Fibroblast of pulmonary artery (primary cell): ENCODE results near the gene TBC1D1.
"Not testable (repeated sequence)": the region's sequence is repeated elsewhere in the genome, so short reads cannot be mapped to it uniquely, and the experiment has no call there.

Experiments used
- DNase-seq: peaks from one replicate; pipeline ENCODE4 v3.0.0-alpha.2; 2010; ENCODE audit warnings: low read depth
- H3K4me3 ChIP-seq: replicated peaks from 2 replicates; pipeline ENCODE4 v1.5.1; 2011; ENCODE audit warnings: low read depth, mild to moderate bottlenecking, control low read depth, low read length, moderate library complexity
- CTCF ChIP-seq: IDR thresholded peaks from 2 replicates; pipeline ENCODE4 v1.5.1; 2011; ENCODE audit warnings: mild to moderate bottlenecking, control low read depth, low read length, inconsistent platforms; ENCODE audit errors: missing control alignments

Gene TBC1D1

GRCh38 chr4:38017609-38018008 lies 126.7 kb downstream of the TBC1D1 start:
- no peak overlapping the region for H3K4me3 ChIP-seq
- no peak for TF ChIP-seq CTCF
- no peak for DNase-seq

- no peak overlapping the region for H3K4me3 ChIP-seq
- TF ChIP-seq CTCF: no peak
- no peak for DNase-seq
Observed at GRCh38 chr4:38020386-38020785, 129.5 kb downstream of the TBC1D1 start.

GRCh38 chr4:38020961-38021360 lies 130.1 kb downstream of the TBC1D1 start:
- DNase-seq, H3K4me3 ChIP-seq: not testable (repeated sequence)

DNA sequence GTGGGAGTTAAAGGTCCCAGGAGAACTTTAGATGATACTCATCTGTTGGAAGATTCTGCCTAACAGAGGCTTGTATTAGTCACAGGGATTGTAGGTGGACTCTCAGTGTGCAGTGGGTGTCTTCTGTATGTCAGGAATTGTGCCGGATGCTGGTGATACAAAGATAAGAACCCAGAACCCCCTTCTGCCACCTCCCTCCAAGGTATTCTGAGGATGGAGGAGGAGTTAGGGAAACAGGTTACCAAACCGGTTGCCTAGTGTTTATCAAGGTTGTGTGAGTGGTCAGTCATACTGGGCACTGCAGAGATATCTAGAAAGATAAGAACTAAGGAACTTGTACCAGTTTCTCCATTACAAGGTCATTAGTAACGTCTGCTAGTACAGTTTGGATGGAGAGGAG lies 130.9 kb downstream of the TBC1D1 start:
- no peak overlapping the region for H3K4me3 ChIP-seq
- TF ChIP-seq CTCF: no peak
- no peak for DNase-seq

- H3K4me3 ChIP-seq: no peak overlapping the region
- TF ChIP-seq CTCF: no peak
- DNase-seq: no peak
Observed at GRCh38 chr4:38023347-38024205, 132.7 kb downstream of the TBC1D1 start.

GRCh38 chr4:38024206-38024509 lies 133.3 kb downstream of the TBC1D1 start:
- TF ChIP-seq CTCF: no peak
- H3K4me3 ChIP-seq: no peak overlapping the region
- DNase-seq: no peak

DNA sequence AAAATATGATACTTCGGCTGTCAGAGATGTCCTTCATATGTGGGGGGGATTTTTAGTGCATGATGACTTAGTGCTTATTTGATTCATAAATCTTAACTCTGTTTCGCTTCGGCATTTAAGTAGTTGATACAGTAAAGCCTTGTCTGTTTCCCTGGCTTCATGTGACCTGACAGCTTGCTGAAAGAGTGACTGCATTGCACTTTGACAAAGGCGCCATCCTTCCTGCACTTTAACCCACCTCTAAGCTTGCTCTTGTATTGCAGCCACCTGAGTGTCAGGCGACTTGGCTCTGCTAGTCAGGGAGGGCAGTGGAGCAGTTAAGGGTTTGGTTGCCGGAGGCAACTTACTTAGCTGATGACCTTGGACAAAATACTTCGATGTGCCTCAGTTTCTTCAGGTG lies 134.8 kb downstream of the TBC1D1 start:
- H3K4me3 ChIP-seq: no peak overlapping the region
- no peak for TF ChIP-seq CTCF
- no peak for DNase-seq
